LNCaP clone FGC (cell line): ENCODE measurements around the gene SPR.

ENCODE experiments used
- DNase-seq: peaks from one replicate; pipeline ENCODE4 v3.0.0-alpha.2; 2011; ENCODE audit warnings: low read depth
- H3K4me3 ChIP-seq: 2 replicates; pipeline ENCODE4 v1.5.1; 2011; ENCODE audit warnings: mild to moderate bottlenecking, low read depth, low read length, control low read depth
- TF ChIP-seq, protein P1 (sequence below): IDR thresholded peaks from 2 replicates; pipeline ENCODE4 v1.5.1; 2012; ENCODE audit warnings: mild to moderate bottlenecking; ENCODE audit not compliant: control insufficient read depth, insufficient read depth; ENCODE audit errors: extremely low read depth

The SPR gene

DNA sequence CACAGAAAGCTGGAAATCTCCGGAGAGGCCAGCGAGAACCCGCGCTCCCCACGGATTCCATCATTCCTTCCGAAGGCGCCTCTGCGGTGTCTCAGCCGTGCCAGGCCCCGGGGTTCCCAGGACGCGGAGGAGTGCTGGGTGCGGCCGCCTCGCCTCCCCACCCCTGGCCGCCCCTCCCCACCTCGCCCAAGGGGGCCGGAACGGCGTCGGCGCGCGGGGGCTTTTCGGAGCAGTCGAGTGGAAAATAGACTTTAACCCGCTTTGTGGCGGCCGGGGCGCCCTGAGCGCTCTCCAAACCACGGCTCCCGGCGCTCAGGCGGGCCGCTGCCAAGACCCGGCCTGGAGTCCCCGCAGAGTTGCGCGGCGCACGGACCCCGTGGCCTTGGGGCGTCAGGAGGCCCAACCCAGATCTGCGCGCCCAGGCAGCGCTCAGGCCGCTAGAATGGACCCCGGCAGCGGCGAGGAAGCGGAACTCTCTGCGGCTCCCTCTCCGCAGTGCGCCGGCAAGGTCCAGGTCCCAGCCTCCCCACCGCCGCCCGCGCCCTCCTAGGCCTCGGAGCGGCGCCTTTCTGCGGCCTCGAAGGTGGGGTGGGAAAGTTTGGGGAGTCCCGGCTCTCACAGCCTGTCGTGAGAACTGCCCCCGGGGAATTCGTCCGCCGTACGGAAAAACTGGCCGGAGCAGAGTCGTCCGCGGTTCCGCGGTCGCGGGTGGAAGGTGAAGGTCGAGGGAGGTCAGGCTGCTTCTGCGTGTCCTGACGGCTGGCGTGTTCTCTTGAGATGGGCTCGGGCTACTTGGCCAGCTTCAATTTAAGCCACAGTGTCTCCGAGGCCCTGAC is 28.9 kb downstream of the SPR start:
- no peak for DNase-seq
- TF ChIP-seq, protein P1, sequence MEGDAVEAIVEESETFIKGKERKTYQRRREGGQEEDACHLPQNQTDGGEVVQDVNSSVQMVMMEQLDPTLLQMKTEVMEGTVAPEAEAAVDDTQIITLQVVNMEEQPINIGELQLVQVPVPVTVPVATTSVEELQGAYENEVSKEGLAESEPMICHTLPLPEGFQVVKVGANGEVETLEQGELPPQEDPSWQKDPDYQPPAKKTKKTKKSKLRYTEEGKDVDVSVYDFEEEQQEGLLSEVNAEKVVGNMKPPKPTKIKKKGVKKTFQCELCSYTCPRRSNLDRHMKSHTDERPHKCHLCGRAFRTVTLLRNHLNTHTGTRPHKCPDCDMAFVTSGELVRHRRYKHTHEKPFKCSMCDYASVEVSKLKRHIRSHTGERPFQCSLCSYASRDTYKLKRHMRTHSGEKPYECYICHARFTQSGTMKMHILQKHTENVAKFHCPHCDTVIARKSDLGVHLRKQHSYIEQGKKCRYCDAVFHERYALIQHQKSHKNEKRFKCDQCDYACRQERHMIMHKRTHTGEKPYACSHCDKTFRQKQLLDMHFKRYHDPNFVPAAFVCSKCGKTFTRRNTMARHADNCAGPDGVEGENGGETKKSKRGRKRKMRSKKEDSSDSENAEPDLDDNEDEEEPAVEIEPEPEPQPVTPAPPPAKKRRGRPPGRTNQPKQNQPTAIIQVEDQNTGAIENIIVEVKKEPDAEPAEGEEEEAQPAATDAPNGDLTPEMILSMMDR = no peak
- H3K4me3 ChIP-seq = peak overlapping the region; percentile 29; the same call in 1 of the 2 replicates

DNA sequence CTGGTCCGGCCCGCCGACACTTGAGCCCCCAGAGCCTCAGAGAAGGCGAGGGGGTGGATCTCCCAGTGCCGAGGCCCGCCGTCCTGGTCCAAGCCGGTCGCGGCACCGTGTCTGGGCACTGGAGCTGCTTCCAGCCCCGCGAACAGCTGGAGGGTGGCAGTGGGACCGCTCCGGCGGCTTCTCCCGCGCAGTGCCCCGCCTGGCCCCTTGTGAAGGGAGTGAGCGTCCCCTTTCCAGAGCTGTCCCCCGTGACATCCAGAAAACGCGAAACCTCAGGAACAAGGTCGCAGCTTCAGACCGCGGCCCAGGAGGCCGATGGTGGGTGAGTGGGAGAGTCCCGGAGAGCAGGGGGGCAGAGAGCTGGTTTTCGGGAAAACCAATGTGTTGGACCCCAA is 29.5 kb downstream of the SPR start:
- TF ChIP-seq, protein P1 = no peak
- DNase-seq = no peak
- H3K4me3 ChIP-seq = no peak overlapping the region

DNA sequence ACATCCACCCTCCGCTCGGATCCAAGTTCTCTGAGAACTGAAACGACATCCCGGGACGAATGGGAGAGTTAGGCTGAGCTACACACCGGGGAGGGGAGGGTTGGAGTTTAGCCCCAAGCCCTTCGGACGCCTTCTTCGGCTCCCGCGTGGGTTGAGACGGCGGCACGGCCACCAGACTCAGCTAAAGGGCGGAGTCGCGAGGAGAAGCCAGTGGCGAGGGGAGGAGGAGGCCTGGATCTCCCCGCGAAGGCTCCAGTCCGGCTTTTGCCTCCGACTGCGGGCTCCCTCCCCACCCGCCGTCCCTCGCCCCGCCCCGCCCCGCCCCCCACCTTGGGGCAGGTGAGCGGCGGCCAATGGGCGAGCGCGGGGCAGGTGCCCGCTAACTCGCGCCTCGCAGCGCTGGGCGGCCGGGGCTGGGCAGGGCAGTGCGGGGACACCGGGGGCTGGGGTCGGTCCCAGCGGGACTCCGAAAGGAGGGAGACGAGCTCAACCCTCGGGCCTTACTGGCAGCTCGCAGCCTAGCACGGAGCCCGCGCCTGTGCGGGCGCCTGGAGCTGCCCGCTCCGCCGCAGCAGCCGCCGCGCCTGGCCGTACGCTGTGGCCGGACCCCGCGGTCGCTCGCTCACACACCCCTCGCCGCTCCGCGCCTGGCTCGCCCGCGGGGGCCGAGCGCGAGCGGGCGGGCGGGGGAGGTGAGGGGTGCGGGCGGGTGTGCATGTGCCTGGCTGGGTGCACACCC is 30.1 kb downstream of the SPR start, which contains the start of gene EMX1:
EMX1 (plus strand) TSS at position 382 of the 739 bp plus-strand sequence; CDS start at position 716, 334 bp downstream.
- DNase-seq = no peak
- no peak within 1 kb of the TSS for H3K4me3 ChIP-seq
- TF ChIP-seq, protein P1 = no peak

DNA sequence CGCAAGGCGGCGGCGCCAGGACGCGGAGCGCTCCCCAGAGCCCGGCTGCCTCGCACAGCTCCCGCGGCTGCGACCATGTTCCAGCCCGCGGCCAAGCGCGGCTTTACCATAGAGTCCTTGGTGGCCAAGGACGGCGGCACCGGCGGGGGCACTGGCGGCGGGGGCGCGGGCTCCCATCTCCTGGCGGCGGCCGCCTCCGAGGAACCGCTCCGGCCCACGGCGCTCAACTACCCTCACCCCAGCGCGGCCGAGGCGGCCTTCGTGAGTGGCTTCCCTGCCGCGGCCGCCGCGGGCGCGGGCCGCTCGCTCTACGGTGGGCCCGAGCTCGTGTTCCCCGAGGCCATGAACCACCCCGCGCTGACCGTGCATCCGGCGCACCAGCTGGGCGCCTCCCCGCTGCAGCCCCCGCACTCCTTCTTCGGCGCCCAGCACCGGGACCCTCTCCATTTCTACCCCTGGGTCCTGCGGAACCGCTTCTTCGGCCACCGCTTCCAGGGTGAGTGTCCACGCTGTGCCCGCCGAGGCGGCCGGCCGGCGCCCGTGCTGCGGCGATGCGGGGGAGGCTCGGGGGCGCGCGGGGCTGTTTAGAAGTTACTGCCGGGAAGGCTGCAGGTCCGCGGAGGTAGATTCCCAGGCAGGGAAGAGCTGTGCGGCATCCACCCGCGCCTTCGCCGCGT is 30.8 kb downstream of the SPR start:
- DNase-seq = no peak
- no peak overlapping the region for H3K4me3 ChIP-seq
- TF ChIP-seq, protein P1 = no peak

DNA sequence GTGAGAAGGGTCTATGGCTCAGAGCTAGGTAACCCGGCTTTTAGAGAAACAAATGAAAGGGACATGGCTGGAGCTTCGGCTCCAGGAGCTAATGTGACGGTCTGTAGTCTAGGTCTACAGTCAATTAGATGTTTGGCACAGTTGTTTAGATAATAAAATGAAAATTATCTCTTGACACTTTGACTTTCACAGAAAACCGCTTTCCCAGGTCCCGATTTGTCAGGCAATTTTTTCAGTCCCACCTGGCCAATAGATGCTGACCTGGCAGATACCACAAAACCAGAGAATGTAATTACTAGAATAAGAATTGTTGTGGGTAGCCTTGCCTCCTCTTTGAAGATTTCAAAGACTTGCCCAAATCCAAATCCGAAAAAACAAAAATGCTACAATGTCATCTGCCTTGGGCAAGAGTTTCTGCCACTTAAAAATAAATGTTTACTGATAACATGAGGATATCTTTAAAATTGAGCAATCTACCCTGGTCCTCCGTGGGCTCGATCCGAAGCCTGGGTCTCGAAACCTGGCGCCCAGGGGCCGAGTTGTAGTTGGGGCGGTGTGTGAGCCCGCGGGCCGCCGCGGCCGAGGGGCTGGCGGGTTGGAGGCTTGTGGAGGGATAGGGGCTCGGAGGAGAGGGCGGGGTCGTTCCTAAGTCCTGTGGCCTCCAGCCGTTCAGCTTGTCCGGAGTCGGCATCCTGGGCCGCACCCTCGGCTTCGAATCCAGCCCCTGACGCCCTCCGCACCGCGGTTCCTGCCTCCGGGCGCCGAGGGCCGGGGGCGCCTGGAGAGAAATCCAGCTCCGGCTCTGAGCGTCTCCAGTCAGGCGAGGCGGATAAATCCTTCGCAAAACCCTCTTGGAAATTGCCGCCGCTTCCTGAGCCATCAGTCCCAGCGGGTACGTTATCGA is 32.5 kb downstream of the SPR start:
- no peak overlapping the region for H3K4me3 ChIP-seq
- TF ChIP-seq, protein P1 = no peak
- DNase-seq = no peak

DNA sequence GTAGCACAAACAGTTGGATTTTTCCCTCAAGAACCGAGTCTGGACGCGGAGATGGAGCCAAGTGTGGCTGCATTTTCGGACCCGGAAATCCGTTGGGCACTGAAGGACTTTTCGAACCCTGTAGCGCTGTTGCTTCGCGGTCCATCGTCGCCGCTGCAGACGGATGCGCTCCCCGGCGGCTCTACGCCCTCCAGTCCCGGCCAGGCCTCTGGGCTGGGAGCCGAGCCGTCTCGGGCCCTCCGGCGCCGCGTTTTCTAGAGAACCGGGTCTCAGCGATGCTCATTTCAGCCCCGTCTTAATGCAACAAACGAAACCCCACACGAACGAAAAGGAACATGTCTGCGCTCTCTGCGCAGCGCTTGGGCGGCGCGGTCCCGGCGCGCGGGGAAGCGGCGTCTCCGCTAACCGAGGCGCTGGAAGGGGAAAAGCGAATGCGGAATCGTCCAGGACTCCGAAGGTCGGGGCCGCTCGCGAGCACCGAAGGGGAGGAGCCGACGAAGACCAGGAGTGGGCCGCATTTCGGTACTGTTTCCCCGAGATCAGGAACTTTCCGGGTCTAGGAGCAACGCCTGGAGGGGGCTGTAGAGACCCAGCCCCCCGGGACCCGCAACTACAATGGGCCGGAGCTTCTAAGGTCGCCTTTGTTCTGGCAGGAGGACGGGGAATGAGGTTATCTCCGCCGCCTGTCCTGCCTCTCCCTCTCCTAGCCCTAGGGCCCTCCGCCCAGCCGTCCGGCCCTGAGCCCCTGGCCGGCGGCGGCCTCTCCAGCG is 33.3 kb downstream of the SPR start:
- no peak overlapping the region for H3K4me3 ChIP-seq
- no peak for DNase-seq
- TF ChIP-seq, protein P1 = no peak
